ENCODE measurements around the gene CD160. TPM values are rescaled to one million over a fixed set of nuclear protein-coding genes. Genes with fewer than 3 reads are reported as not detected.

The CD160 gene
- total and polyA plus RNA-seq, 10 donors, result 2.2 to 17.7 (median 5.8) TPM

- no peak for DNase-seq
- Histone ChIP-seq H3K27me3 (replicated peaks in 1 of 7) (no peaks in the 10 kb centered on the region), H3K9me3 (no peaks in the 10 kb centered on the region), H3K4me1 (peaks cover 0 to 21% (median 9%) of the 10 kb centered on the region in 6 donors), H3K27ac (no peak overlapping the region), H3K36me3 (peaks cover 0 to 56% (median 12%) of the 10 kb centered on the region in 6 donors), H3K4me3 (no peak overlapping the region)
- intact Hi-C loops (cut with DNase I; ENCODE audit: low total_unique reads), result no loop called here
- TF ChIP-seq CTCF (IDR thresholded peaks at IDR 0.05 in 8 of 11, conservative IDR thresholded peaks at IDR 0.05 in 3 of 11), result no peak
- TF ChIP-seq POLR2AphosphoS5 (IDR thresholded peaks at IDR 0.05), result no peak
- no peak for TF ChIP-seq POLR2A (IDR thresholded peaks at IDR 0.05)
- WGBS, 5 donors, result 95 to 99% (median 98%) methylated on average over 3 of the region's 3 CpGs
Measured at GRCh38 chr1:145788580-145788979, 69.3 kb downstream of the CD160 start.

Other genes with a start within 250 kb of the CD160 start
- 10 to 100 TPM; 20.7 to 49.8 (median 27.1) TPM for gene GPR89A, start 111.5 kb upstream of the CD160 start, total RNA-seq
- gene GPR89A, start 111.5 kb upstream of the CD160 start, polyA plus RNA-seq, result 10 to 100 TPM in 1 of 3 donors, 1 to 10 TPM in 2; 8.7 to 10.5 (median 10.0) TPM
- gene PDZK1, start 12.1 kb upstream of the CD160 start, total RNA-seq, result under 1 TPM in 3 of 7 donors, not detected in 4; 0.27 to 0.52 (median 0.41) TPM
- gene PDZK1, start 12.1 kb upstream of the CD160 start, polyA plus RNA-seq, result under 1 TPM; 0.26 to 0.63 (median 0.33) TPM
- 10 to 100 TPM; 12.0 to 27.2 (median 17.5) TPM for gene RNF115, start 104.6 kb downstream of the CD160 start, total RNA-seq
- gene RNF115, start 104.6 kb downstream of the CD160 start, polyA plus RNA-seq, result 1 to 10 TPM; 4.8 to 5.9 (median 5.0) TPM
- gene POLR3C, start 104.7 kb downstream of the CD160 start, total RNA-seq, result 10 to 100 TPM; 28.5 to 37.0 (median 32.5) TPM
- 10 to 100 TPM; 15.7 to 17.2 (median 16.2) TPM for gene POLR3C, start 104.7 kb downstream of the CD160 start, polyA plus RNA-seq
- gene NUDT17, start 126.1 kb downstream of the CD160 start, total RNA-seq, result 1 to 10 TPM; 4.3 to 7.5 (median 5.4) TPM
- gene NUDT17, start 126.1 kb downstream of the CD160 start, polyA plus RNA-seq, result 1 to 10 TPM; 4.8 to 6.7 (median 4.8) TPM
- 10 to 100 TPM; 20.1 to 29.5 (median 26.2) TPM for gene PIAS3, start 139.6 kb downstream of the CD160 start, total RNA-seq
- gene PIAS3, start 139.6 kb downstream of the CD160 start, polyA plus RNA-seq, result 10 to 100 TPM; 10.1 to 16.9 (median 11.7) TPM
- 1 to 10 TPM in 1 of 7 donors, under 1 TPM in 6; 0.26 to 1.3 (median 0.47) TPM for gene ANKRD35, start 166.4 kb downstream of the CD160 start, total RNA-seq
- under 1 TPM; 0.38 to 0.65 (median 0.57) TPM for gene ANKRD35, start 166.4 kb downstream of the CD160 start, polyA plus RNA-seq
- gene ITGA10, start 190.6 kb downstream of the CD160 start, total RNA-seq, result 1 to 10 TPM in 6 of 7 donors, under 1 TPM in 1; 0.69 to 5.3 (median 3.0) TPM
- 1 to 10 TPM; 1.0 to 2.1 (median 2.0) TPM for gene ITGA10, start 190.6 kb downstream of the CD160 start, polyA plus RNA-seq
- 10 to 100 TPM; 23.4 to 35.4 (median 32.3) TPM for gene PEX11B, start 199.2 kb downstream of the CD160 start, total RNA-seq
- 10 to 100 TPM; 20.3 to 28.0 (median 26.7) TPM for gene PEX11B, start 199.2 kb downstream of the CD160 start, polyA plus RNA-seq
- 100 to 1,000 TPM; 111 to 187 (median 122) TPM for gene RBM8A, start 208.0 kb downstream of the CD160 start, total RNA-seq
- gene RBM8A, start 208.0 kb downstream of the CD160 start, polyA plus RNA-seq, result 100 to 1,000 TPM in 2 of 3 donors, 10 to 100 TPM in 1; 87.0 to 117 (median 101) TPM
- gene LIX1L, start 238.5 kb downstream of the CD160 start, total RNA-seq, result 10 to 100 TPM; 35.1 to 52.9 (median 39.5) TPM
- 10 to 100 TPM; 11.0 to 17.8 (median 14.4) TPM for gene LIX1L, start 238.5 kb downstream of the CD160 start, polyA plus RNA-seq
- 1 to 10 TPM in 5 of 7 donors, under 1 TPM in 2; 0.79 to 3.1 (median 1.2) TPM for gene ANKRD34A, start 245.1 kb downstream of the CD160 start, total RNA-seq
- under 1 TPM; 0.57 to 0.99 (median 0.62) TPM for gene ANKRD34A, start 245.1 kb downstream of the CD160 start, polyA plus RNA-seq
- gene POLR3GL, start 245.2 kb downstream of the CD160 start, total RNA-seq, result 10 to 100 TPM; 22.1 to 34.0 (median 31.1) TPM
- 10 to 100 TPM; 55.6 to 69.2 (median 63.0) TPM for gene POLR3GL, start 245.2 kb downstream of the CD160 start, polyA plus RNA-seq